ENCODE results near the gene TMEM41B.
"Not testable (repeated sequence)": the region's sequence is repeated elsewhere in the genome, so short reads cannot be mapped to it uniquely, and the experiment has no call there.

TMEM41B gene

DNA sequence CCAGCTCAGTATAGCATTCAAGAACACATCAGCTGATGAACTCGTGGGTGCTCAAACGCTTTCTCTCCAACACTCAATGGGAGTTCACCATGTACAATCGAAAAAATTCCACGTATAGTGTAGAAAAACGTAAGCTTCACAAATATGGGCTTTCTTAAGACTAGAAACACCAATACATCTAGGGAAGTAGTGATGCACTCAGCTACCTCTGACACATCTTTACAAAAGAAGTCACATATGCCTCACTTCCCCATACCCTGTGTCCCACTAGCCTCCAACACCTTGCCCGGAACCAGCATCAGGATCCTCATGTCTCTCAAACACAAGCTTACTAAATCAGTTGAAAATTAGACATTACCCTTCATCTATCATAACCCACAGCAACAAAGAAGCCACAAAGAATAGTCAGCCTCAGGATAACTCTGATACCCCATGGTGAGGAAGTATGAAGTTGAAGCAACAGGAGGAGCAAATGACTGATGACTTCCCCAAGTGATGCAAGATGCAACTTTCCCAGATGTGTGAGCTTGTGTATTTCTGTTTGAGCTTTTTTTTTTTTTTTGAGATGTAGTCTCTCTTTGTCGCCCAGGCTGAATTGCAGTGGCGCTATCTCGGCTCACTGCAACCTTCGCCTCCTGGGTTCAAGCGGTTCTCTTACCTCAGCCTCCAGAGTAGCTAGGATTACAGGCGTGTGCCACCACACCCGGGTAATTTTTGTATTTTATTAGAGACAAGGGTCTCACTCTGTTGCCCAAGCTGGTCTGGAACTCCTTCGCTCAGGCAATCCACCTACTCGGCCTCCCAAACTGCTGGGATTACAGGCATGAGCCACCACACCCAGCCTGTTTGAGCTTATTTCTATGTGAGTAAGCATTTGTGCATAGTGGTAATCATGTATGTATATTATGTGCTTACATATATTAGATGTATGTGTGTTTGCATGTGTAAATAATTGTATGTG, 40.7 kb downstream of the TMEM41B start:
- TF ChIP-seq ZNF274 (IDR thresholded peaks at IDR 0.05; ENCODE audit: low read depth, low read length): no peak
- no peak overlapping the region for H3K4me3 ChIP-seq (ENCODE audit: low read length)

DNA sequence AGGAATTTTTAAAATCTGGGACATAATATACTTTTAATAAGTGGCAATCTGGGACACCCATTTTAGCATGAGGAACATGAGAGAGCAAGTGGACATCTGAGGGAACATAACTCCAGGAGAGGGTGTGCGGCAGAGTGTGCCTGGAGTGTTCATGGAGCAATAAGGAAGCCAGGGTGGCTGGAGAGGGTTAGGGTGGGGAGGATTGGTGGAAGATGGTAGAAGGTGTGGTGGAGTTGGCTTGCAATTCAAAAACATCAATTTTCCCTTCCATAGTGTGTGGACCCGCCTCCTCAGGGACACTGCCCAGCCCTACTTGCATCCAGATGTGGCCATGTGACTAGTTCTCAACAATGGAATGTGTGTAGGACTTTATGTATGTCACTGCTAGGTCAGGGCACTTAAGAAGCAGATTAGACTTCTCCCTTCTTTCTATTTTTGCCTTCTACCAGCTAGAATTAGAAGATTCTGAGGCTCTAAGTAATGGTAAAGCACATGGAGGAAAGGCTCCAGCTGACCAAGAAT, 44.8 kb downstream of the TMEM41B start:
- H3K4me3 ChIP-seq (ENCODE audit: low read length): no peak overlapping the region
- no peak for TF ChIP-seq ZNF274 (IDR thresholded peaks at IDR 0.05; ENCODE audit: low read depth, low read length)

DNA sequence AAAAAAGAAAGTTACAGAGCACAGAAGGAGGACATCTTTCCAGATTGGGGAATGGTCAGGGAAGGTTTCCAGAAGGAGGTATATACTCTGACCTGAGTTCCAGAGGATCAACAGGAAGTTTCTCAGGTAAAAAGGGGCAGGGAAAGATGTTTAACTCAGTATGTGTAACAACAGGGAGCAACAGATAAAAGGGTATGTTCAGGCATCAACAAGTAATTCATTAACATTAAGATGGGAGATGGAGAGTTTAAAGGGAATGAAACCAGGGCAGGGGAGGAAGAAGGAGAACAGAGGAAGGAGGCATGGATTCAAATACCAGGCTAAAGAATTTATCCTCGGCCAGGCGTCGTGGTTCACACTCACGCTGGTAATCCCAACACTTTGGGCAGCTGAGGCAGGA, 46.7 kb downstream of the TMEM41B start:
- H3K4me3 ChIP-seq (ENCODE audit: low read length): no peak overlapping the region
- no peak for TF ChIP-seq ZNF274 (IDR thresholded peaks at IDR 0.05; ENCODE audit: low read depth, low read length)

- TF ChIP-seq ZNF274 (IDR thresholded peaks at IDR 0.05; ENCODE audit: low read depth, low read length): no peak
- no peak overlapping the region for H3K4me3 ChIP-seq (ENCODE audit: low read length)
Measured at GRCh38 chr11:9266926-9267325, 47.5 kb downstream of the TMEM41B start.

- no peak overlapping the region for H3K4me3 ChIP-seq (ENCODE audit: low read length)
Measured at GRCh38 chr11:9266132-9266736, 48.2 kb downstream of the TMEM41B start.

GRCh38 chr11:9265211-9266131, 48.9 kb downstream of the TMEM41B start, which contains the start of gene DENND5A:
DENND5A (minus strand) TSS chr11:9265350; CDS start chr11:9265069, 281 bp downstream.
- H3K4me3 ChIP-seq (ENCODE audit: low read length): peak within 1 kb of the TSS; percentile 81
- TF ChIP-seq ZNF274 (IDR thresholded peaks at IDR 0.05; ENCODE audit: low read depth, low read length): no peak

More at GRCh38 chr11:9266132-9266736, 48.2 kb downstream of the TMEM41B start:
- no peak for TF ChIP-seq ZNF274 (IDR thresholded peaks at IDR 0.05; ENCODE audit: low read depth, low read length)

GRCh38 chr11:9264316-9265210, 49.8 kb downstream of the TMEM41B start:
- no peak for TF ChIP-seq ZNF274 (IDR thresholded peaks at IDR 0.05; ENCODE audit: low read depth, low read length)
- H3K4me3 ChIP-seq (ENCODE audit: low read length): peak overlapping the region; percentile 81

DNA sequence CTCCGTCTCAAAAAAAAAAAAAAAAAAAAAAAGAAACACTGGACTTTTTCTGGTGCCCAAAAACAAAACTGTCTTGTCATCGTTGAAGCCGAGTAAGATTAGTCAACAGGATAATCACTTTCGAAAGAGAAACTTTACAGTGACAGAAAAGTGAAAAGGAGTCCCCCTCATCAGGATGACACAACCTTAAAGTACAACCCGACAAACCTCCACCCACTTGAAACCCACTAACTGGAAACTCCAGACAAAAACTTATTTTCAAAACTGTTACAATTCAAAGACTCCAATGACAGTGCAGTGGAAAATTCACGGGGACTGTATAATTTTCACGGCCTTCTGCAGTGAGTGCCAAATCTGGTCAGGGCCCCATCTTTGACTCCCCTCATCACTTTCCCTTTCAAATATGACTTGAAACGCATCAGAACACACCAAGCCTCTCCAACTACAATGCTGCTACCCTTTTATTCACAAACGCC, 50.5 kb downstream of the TMEM41B start:
- H3K4me3 ChIP-seq (ENCODE audit: low read length): peak overlapping the region; percentile 81
- TF ChIP-seq ZNF274 (IDR thresholded peaks at IDR 0.05; ENCODE audit: low read depth, low read length): no peak

DNA sequence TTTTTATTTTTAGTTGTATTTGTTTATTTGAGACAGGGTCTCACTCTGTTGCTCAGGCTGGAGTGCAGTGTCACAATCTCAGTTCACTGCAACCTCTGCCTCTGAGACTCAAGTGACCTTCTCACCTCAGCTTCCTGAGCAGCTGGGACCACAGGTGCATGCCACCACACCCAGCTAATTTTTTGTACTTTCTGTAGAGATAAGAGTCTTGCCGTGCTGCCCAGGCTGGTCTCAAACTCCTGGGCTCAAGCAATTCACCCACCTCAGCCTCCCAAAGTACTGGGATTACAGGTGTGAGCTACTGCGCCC, 53.6 kb downstream of the TMEM41B start:
- not testable (repeated sequence) for H3K4me3 ChIP-seq (ENCODE audit: low read length)

GRCh38 chr11:9259981-9260837, 54.2 kb downstream of the TMEM41B start:
- no peak overlapping the region for H3K4me3 ChIP-seq (ENCODE audit: low read length)
- no peak for TF ChIP-seq ZNF274 (IDR thresholded peaks at IDR 0.05; ENCODE audit: low read depth, low read length)

GRCh38 chr11:9258279-9258678, 56.1 kb downstream of the TMEM41B start:
- not testable (repeated sequence) for H3K4me3 ChIP-seq (ENCODE audit: low read length)

DNA sequence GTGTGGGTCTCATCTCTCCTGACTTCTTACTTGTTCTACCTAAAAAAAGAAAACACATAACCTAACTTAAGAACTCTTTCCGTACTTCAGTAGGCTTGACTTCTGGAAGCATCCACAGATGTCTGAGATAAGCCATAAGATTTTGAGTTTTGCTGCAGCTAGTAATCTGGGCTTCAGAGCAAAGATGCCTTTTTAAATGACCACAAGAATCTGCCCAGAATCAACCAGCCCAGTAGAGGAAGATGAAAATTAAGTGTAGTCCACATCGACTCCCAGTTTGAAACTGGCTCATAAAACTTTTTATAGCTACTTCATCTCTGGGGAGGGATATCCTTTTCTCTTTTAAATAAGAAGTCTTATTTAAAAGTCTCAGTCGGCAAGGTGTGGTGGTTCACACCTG, 60.0 kb downstream of the TMEM41B start:
- no peak overlapping the region for H3K4me3 ChIP-seq (ENCODE audit: low read length)
- no peak for TF ChIP-seq ZNF274 (IDR thresholded peaks at IDR 0.05; ENCODE audit: low read depth, low read length)

Measured in GM08714 (cell line).